ENCODE results near the gene CPLANE1. TPM values are rescaled to one million over a fixed set of nuclear protein-coding genes. Genes with fewer than 3 reads are reported as not detected.
"Not testable (repeated sequence)": the region's sequence is repeated elsewhere in the genome, so short reads cannot be mapped to it uniquely, and the experiment has no call there.

CPLANE1 gene
- polyA plus RNA-seq, 3 donors from 2014 or later: 1.1 to 4.2 (median 2.0) TPM

DNA sequence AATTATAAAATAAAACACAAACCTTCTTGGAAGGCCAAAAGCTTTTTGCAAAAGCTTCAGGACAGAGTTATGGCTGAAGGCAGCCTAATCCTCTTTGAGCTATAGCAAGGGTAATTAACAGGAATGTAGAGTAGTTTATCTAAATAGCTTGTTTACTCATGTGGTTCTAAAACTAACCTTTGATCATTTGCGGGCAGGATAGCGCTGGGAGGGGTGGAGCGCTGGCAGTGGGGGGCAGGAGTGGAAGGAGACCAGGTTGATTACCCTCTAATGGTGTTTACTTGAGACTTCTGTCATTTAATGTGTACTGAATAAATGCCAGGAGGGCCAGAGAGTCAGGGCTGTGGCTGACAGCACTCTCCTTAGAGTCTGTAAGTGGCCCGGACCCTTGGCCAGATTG is 155.4 kb downstream of the CPLANE1 start:
- not testable (repeated sequence) for H3K27me3 Mint-ChIP-seq (ENCODE audit: low read depth in 3 of 3); H3K9me3 Mint-ChIP-seq; DNase-seq; H3K4me3 Mint-ChIP-seq; H3K4me1 Mint-ChIP-seq; H3K27ac Mint-ChIP-seq
- peaks cover 17 to 45% (median 44%) of the 10 kb centered on the region in 3 donors for H3K36me3 Mint-ChIP-seq

DNA sequence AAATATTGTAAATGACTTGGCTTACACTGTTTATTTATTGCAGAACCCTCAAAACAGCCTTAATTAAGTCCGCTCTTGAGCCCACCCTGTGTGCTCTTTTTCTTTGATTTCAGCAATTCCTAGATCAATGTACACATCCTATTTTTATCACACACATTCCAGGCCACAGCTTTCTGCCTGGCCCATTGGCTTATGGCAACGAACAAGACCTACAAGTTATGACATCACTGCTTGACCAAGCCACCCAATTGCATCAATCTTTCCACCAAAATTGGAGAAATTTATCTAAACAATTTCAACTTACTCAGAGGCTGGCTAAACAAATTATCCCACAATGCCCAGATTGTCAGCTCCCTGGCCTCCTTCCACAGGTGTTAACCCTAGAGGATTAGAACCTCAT is 158.4 kb downstream of the CPLANE1 start:
- H3K4me1 Mint-ChIP-seq: no peaks in the 10 kb centered on the region
- H3K36me3 Mint-ChIP-seq: peaks cover 8 to 22% (median 18%) of the 10 kb centered on the region in 3 donors
- H3K4me3 Mint-ChIP-seq: no peak overlapping the region
- H3K27me3 Mint-ChIP-seq (ENCODE audit: low read depth in 3 of 3): no peaks in the 10 kb centered on the region
- DNase-seq: no peak
- H3K27ac Mint-ChIP-seq: no peak overlapping the region
- peaks cover 0 to 2% (median 0%) of the 10 kb centered on the region in 6 donors for H3K9me3 Mint-ChIP-seq

DNA sequence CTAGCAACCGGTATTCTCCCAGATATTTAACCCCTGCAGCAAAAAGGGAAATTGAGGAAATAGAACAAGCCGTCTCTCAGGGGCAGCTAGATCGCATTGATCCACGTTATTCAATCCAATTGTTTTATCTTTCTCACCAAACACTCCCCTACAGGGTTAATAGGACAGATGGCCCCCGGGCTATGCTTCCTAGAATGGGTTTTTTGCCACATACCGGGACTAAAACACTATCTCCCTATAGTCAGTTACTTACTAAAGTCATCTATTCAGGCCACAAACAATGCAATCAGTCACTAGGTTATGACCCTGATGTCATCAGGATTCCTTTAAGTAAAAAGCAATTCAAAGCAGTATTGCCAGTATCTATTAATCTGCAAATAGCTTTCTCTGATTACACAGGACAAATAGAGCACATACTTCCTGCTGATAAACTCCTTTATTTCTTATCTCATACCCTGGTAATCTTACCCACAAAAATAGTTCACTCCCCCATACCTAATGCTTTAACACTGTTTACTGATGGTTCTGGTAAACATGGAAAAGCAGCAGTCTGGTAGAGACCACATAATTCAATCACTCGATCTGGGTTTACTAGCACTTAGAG is 159.0 kb downstream of the CPLANE1 start:
- H3K36me3 Mint-ChIP-seq: peaks cover 8 to 25% (median 23%) of the 10 kb centered on the region in 3 donors
- H3K4me1 Mint-ChIP-seq: no peaks in the 10 kb centered on the region
- no peak overlapping the region for H3K27ac Mint-ChIP-seq
- H3K9me3 Mint-ChIP-seq: peaks cover 0 to 2% (median 0%) of the 10 kb centered on the region in 6 donors
- H3K27me3 Mint-ChIP-seq (ENCODE audit: low read depth in 3 of 3): no peaks in the 10 kb centered on the region
- no peak for DNase-seq
- no peak overlapping the region for H3K4me3 Mint-ChIP-seq

DNA sequence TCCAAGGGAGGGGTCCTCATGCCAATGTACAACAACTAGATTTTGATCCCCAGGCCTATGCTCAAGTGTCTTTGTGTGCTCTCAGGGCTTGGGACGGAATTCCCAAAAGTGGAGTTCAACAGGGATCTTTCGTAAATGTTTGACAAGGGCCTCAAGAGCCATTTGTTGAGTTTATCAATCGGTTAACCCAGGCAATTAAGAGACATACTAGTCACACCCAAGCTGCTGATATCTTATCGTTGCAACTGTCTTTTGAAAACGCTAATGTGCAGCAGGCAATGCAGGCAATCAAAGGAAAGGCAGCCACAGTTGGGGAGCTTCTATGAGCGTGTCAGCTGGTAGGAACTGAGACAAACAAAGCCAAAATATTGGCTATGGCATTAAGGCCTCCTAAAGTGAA is 161.2 kb downstream of the CPLANE1 start:
- H3K4me3 Mint-ChIP-seq: no peak overlapping the region
- no peak for DNase-seq
- H3K36me3 Mint-ChIP-seq: peaks cover 4 to 31% (median 25%) of the 10 kb centered on the region in 3 donors
- H3K27me3 Mint-ChIP-seq (ENCODE audit: low read depth in 3 of 3): no peaks in the 10 kb centered on the region
- H3K9me3 Mint-ChIP-seq: peaks cover 0 to 2% (median 0%) of the 10 kb centered on the region in 6 donors
- H3K4me1 Mint-ChIP-seq: no peaks in the 10 kb centered on the region
- no peak overlapping the region for H3K27ac Mint-ChIP-seq

DNA sequence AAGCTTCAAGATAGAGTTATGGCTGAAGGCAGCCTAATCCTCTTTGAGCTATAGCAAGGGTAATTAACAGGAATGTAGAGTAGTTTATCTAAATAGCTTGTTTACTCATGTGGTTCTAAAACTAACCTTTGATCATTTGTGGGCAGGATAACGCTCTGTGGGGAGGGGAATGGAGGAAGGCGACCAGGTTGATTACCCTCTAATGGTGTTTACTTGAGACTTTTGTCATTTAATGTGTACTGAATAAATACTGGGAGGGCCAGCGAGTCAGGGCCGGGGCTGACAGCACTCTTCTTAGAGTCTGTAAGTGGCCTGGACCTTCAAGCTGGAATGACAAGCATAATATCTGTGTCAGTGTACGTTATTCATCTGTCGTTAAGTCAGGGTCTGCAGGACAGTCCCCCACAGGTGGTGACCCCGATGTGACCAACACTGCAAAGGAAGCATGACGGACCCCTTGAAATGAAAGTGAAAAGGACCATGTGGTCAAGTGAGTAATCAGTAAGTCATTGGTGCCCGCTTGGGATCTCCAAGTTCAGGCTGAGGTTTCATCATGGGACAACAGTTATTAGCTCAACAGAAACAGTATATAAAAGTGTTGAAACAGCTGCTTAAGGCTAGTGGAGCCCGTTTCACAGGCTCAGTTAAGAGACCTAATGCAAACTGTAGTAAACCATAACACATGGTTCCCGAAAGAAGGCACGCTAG is 162.6 kb downstream of the CPLANE1 start:
- no peaks in the 10 kb centered on the region for H3K27me3 Mint-ChIP-seq (ENCODE audit: low read depth in 3 of 3)
- no peak for DNase-seq
- peaks cover 0 to 2% (median 0%) of the 10 kb centered on the region in 6 donors for H3K9me3 Mint-ChIP-seq
- H3K4me3 Mint-ChIP-seq: no peak overlapping the region
- H3K4me1 Mint-ChIP-seq: no peaks in the 10 kb centered on the region
- H3K36me3 Mint-ChIP-seq: peaks cover 4 to 31% (median 19%) of the 10 kb centered on the region in 3 donors
- peak overlapping the region in 1 of 6 donors; percentile 9 for H3K27ac Mint-ChIP-seq

DNA sequence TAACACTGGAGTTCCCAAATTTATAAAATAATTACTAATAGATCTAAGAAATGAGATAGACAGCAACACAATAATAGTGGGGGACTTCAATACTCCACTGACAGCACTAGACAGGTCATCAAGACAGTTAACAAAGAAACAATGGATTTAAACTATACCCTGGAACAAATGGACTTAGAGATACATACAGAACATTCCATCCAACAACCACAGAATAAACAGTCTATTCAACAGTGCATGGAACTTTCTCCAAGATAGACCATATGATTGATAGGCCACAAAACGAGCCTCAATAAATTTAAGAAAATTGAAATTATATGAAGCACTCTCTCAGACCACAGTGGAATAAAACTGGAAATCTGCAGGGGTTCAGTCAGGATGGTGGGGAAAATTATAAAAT is 163.2 kb downstream of the CPLANE1 start:
- H3K4me1 Mint-ChIP-seq; H3K9me3 Mint-ChIP-seq; DNase-seq; H3K4me3 Mint-ChIP-seq; H3K27me3 Mint-ChIP-seq (ENCODE audit: low read depth in 3 of 3): not testable (repeated sequence)
- peaks cover 4 to 32% (median 21%) of the 10 kb centered on the region in 3 donors for H3K36me3 Mint-ChIP-seq
- H3K27ac Mint-ChIP-seq: peak overlapping the region in 1 of 6 donors; percentile 9

DNA sequence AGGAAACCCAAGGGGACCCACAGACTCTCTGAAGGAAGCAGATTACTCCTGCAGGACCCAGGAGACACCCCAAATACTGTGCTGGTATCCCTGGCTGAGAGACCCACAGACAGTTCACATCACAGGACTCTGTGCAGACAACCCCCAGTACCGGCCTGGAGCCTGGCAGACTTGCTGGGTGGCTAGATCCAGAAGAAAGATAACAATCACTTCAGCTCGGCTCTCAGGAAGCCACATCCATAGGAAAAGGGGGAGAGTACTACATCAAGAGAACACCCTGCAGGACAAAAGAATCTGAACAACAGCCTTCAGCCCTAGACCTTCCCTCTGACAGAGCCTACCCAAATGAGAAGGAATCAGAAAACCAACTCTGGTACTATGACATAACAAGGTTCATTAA is 166.2 kb downstream of the CPLANE1 start:
- H3K4me3 Mint-ChIP-seq; DNase-seq; H3K4me1 Mint-ChIP-seq; H3K27ac Mint-ChIP-seq; H3K27me3 Mint-ChIP-seq (ENCODE audit: low read depth in 3 of 3); H3K9me3 Mint-ChIP-seq: not testable (repeated sequence)
- peaks cover 18 to 55% (median 44%) of the 10 kb centered on the region in 3 donors for H3K36me3 Mint-ChIP-seq

DNA sequence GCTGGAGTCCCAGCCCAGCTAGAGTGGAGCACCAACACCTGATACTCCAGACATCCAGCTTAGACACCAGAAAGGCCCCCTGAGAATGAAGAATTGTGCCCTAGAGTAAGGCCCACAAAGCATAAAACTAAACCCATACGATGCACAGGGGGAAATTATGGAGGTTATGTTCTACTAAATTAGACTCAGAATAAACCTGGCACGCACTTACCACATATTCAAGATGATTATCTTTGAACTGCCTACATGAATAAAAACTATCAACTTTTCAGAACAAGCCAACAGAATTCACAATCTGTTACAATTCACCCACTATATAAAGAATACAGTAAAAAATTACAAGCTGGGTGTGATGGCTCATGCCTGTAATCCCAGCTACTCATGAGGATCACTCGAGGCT is 168.5 kb downstream of the CPLANE1 start:
- Mint-ChIP-seq H3K9me3 (no peaks in the 10 kb centered on the region), H3K4me1 (no peaks in the 10 kb centered on the region), H3K36me3 (peaks cover 14 to 51% (median 49%) of the 10 kb centered on the region in 3 donors), H3K27ac (no peak overlapping the region), H3K4me3 (no peak overlapping the region), H3K27me3 (ENCODE audit: low read depth in 3 of 3) (peaks cover 0 to 2% (median 2%) of the 10 kb centered on the region in 3 donors)
- no peak for DNase-seq

DNA sequence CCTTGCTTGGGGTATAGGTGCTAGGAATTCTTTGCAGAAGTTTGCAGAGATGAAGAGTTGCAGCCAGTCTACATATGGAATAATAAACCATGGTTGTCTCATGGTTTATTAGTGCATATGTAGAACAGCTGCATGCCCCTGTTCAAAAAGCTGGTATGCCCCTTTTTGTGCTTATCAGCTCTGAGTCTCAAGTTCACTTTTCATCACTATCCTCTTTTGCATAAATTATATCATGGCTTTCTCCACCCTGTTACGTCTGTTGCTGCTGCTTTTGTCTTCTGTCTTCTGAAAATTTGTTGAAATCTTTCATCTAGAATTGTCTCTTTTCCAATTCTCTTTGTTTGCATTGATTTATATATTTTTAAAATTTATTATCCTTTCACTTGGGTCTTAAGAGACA is 172.0 kb downstream of the CPLANE1 start:
- Mint-ChIP-seq H3K9me3 (no peaks in the 10 kb centered on the region), H3K36me3 (peaks cover 14 to 30% (median 27%) of the 10 kb centered on the region in 3 donors), H3K4me1 (no peaks in the 10 kb centered on the region), H3K4me3 (no peak overlapping the region), H3K27me3 (ENCODE audit: low read depth in 3 of 3) (peaks cover 2% of the 10 kb centered on the region in 3 donors), H3K27ac (no peak overlapping the region)
- no peak for DNase-seq

DNA sequence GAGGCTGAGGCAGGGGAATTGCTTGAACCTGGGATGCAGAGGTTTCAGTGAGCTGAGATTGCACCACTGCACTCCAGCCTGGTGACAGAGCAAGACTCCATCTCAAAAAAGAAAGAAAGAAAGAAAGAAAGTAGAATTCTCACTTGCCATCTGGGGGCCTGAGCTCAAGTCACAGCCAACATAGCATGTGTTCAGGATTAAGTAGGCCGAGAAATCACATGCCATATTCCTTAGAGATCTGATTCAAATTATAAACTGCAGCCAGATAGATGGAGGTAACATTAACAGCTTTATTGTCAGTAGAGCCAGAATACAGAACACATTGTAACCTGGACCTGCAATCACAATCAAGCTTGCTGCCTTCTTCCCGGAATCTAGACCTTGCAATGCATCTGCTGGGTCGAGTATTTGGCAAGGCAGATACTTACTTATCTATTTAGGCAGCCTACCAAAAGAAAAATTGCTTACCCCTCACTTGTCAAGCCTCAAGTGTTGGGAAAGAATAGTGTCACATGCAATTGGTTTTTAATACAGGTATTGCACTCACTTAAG is 173.7 kb downstream of the CPLANE1 start:
- H3K4me3 Mint-ChIP-seq: no peak overlapping the region
- H3K27ac Mint-ChIP-seq: no peak overlapping the region
- peaks cover 14 to 23% (median 21%) of the 10 kb centered on the region in 3 donors for H3K36me3 Mint-ChIP-seq
- H3K27me3 Mint-ChIP-seq (ENCODE audit: low read depth in 3 of 3): peaks cover under 1 to 2% (median 2%) of the 10 kb centered on the region in 3 donors
- H3K4me1 Mint-ChIP-seq: no peaks in the 10 kb centered on the region
- DNase-seq: no peak
- H3K9me3 Mint-ChIP-seq: no peaks in the 10 kb centered on the region

DNA sequence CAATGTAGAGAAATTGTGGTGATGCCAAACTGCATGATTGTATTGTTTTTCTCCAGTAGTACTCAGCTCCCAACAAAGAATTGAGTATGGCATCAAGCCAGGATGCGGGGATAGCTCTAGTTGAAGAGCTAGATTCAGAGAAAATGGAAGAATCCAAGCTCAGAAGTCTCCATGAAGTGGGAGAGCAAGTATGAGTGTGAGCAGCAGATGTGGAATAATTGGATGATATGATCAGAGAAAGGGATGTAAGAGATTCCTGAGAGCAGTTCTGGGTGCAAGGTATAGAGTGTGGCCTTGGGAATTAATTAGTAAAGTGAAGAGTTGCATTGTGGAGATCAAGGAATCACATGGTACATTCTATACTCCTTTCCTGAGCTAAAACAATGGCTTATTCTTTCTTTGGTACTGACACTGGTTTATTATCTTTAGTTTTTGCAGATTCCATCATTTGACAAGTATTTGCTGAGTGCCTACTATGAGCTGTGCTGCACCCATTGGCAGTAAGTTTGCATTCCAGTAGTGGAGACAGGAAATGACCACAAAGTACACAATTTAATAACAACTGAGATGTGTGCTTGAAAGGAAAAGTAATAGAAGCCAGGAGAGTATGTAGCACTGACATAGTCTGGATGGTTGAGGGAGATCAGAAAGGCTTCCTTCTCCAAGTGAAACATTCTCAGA is 177.1 kb downstream of the CPLANE1 start:
- Mint-ChIP-seq H3K36me3 (peaks cover 0 to under 1% (median 0%) of the 10 kb centered on the region in 3 donors), H3K27me3 (ENCODE audit: low read depth in 3 of 3) (peaks cover 0 to 2% (median 0%) of the 10 kb centered on the region in 3 donors), H3K9me3 (no peaks in the 10 kb centered on the region), H3K4me1 (no peaks in the 10 kb centered on the region), H3K27ac (no peak overlapping the region), H3K4me3 (no peak overlapping the region)
- no peak for DNase-seq

DNA sequence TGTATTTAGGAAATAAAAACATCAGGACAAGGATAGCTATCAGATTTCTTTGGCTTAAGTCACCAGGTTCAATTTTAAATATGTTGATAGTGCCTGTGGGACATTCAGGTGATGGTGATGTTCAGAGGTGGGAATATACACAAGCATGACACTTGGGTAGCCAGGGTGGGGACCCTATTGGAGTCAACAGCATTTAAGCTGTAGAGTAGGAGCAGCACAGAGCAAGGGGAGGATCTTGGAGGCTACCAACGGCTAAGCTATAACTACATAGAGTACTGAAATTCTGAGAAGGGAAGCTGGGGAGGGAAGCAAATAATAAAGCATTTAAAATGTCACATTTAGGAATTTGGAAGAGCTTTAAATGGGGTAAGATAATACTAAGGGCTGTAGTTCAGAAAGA is 177.7 kb downstream of the CPLANE1 start:
- Mint-ChIP-seq H3K9me3 (no peaks in the 10 kb centered on the region), H3K36me3 (no peaks in the 10 kb centered on the region), H3K27me3 (ENCODE audit: low read depth in 3 of 3) (peaks cover 0 to 2% (median 0%) of the 10 kb centered on the region in 3 donors), H3K4me3 (no peak overlapping the region), H3K4me1 (no peaks in the 10 kb centered on the region), H3K27ac (no peak overlapping the region)
- no peak for DNase-seq

DNA sequence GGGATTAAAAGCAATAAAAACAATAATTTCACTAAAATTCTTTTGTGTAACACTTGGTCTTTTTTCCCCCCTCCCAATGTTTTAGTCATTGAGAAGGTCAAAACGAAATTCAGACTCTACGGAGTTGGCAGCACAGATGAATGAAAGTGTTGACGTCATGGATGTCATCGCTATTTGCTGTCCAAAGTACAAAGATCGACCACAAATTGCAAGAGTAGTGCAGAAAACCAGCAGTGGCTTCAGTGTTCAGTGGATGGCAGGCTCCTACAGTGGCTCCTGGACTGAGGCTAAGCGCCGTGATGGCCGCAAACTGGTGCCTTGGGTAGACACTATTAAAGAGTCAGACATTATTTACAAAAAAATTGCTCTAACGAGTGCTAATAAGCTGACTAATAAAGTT is 184.7 kb downstream of the CPLANE1 start:
- H3K27ac Mint-ChIP-seq: no peak overlapping the region
- H3K36me3 Mint-ChIP-seq: peaks cover 3 to 14% (median 11%) of the 10 kb centered on the region in 3 donors
- no peaks in the 10 kb centered on the region for H3K4me1 Mint-ChIP-seq
- H3K4me3 Mint-ChIP-seq: no peak overlapping the region
- H3K9me3 Mint-ChIP-seq: no peaks in the 10 kb centered on the region
- peaks cover 0 to 3% (median 0%) of the 10 kb centered on the region in 3 donors for H3K27me3 Mint-ChIP-seq (ENCODE audit: low read depth in 3 of 3)
- no peak for DNase-seq

DNA sequence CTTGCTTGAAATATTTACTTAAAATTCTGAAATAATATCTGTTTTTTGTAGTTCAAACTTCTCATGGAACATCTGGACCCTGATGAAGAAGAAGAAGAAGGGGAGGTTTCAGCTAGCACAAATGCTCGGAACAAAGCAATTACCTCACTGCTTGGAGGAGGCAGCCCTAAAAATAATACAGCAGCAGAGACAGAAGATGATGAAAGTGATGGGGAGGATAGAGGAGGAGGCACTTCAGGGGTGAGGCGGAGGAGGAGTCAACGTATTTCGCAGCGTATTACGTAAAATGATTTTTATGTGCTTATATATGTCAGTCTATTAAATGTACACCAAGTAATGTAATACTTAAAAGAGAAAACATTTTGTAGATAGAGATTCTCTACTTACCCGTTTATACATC is 185.4 kb downstream of the CPLANE1 start:
- Mint-ChIP-seq H3K4me1 (no peaks in the 10 kb centered on the region), H3K27me3 (ENCODE audit: low read depth in 3 of 3) (peaks cover 0 to 3% (median 0%) of the 10 kb centered on the region in 3 donors), H3K4me3 (no peak overlapping the region), H3K36me3 (peaks cover 6 to 17% (median 13%) of the 10 kb centered on the region in 3 donors), H3K27ac (peak overlapping the region in 1 of 6 donors; percentile 73), H3K9me3 (no peaks in the 10 kb centered on the region)
- DNase-seq: no peak
